HepG2 (cell line): ENCODE data around the gene TMCC1. TPM values are rescaled to one million over a fixed set of nuclear protein-coding genes. Genes with fewer than 3 reads are reported as not detected.
A peak's percentile ranks its signal among the peaks of the same experiment; 100 is the strongest.

Source experiments
- ATM ChIP-seq: fragments of 450-650 bp; IDR thresholded peaks from 2 replicates; pipeline ENCODE4 v1.7.1; 2017; ENCODE audit warnings: mild to moderate bottlenecking, borderline replicate concordance
- CCDC6 ChIP-seq: sonication (generic); formaldehyde crosslinking; IDR thresholded peaks from 2 replicates; pipeline ENCODE4 v1.8.1; 2022; ENCODE audit warnings: mild to moderate bottlenecking, missing genetic modification reagents, moderate library complexity
- FOXJ3 ChIP-seq: sonication (generic); formaldehyde crosslinking; IDR thresholded peaks from 2 replicates; pipeline ENCODE4 v1.4.0; 2020; ENCODE audit warnings: missing genetic modification reagents, mild to moderate bottlenecking, borderline replicate concordance
- HNRNPLL ChIP-seq: fragments of 200-400 bp; formaldehyde crosslinking; IDR thresholded peaks from 2 replicates; pipeline ENCODE4 v1.6.1; 2017; ENCODE audit warnings: mild to moderate bottlenecking, low read depth, low read length; ENCODE audit not compliant: poor library complexity, severe bottlenecking
- KLF16 ChIP-seq, 2 experiments: sonication (generic) in 1 of 2; formaldehyde crosslinking in 1 of 2; IDR thresholded peaks; 2 replicates each; pipeline versions ENCODE4 v1.6.1 to v1.8.0; 2016 to 2023; ENCODE audit warnings: missing genetic modification reagents in 2 of 2, missing compliant biosample characterization in 1 of 2
- NCOA1 ChIP-seq: sonication (generic); formaldehyde crosslinking; IDR thresholded peaks from 2 replicates; pipeline ENCODE4 v1.9.0; 2021; ENCODE audit warnings: missing genetic modification reagents
- NCOR1 ChIP-seq: fragments of 200-600 bp; sonication (generic); IDR thresholded peaks from 2 replicates; pipeline ENCODE4 v1.7.0; 2017; ENCODE audit warnings: antibody characterized with exemption, low read length, borderline replicate concordance
- NFKBIZ ChIP-seq: IDR thresholded peaks from 2 replicates; pipeline ENCODE4 v1.6.1; 2018; ENCODE audit warnings: missing genetic modification reagents, missing compliant biosample characterization
- PRMT3 ChIP-seq: sonication (generic); formaldehyde crosslinking; IDR thresholded peaks from 2 replicates; pipeline ENCODE4 v1.8.1; 2022; ENCODE audit warnings: low read depth, mild to moderate bottlenecking, moderate library complexity, missing genetic modification reagents, borderline replicate concordance
- RBFOX2 ChIP-seq: fragments of 200-400 bp; formaldehyde crosslinking; IDR thresholded peaks from 2 replicates; pipeline ENCODE4 v1.6.1; 2017; ENCODE audit warnings: low read depth, mild to moderate bottlenecking, low read length
- SIX1 ChIP-seq: sonication (generic); formaldehyde crosslinking; IDR thresholded peaks from 2 replicates; pipeline ENCODE4 v1.4.0; 2020; ENCODE audit warnings: missing genetic modification reagents, borderline replicate concordance
- TBP ChIP-seq: sonication (generic); formaldehyde crosslinking; IDR thresholded peaks from 2 replicates; pipeline ENCODE4 v1.5.0; 2020; ENCODE audit warnings: missing genetic modification reagents
- TCF7L2 ChIP-seq: IDR thresholded peaks from 2 replicates; pipeline ENCODE4 v1.6.1; 2011; ENCODE audit warnings: mild to moderate bottlenecking, low read depth, low read length, moderate library complexity
- YEATS4 ChIP-seq: sonication (generic); formaldehyde crosslinking; IDR thresholded peaks from 2 replicates; pipeline ENCODE4 v1.4.0; 2020; ENCODE audit warnings: missing genetic modification reagents, borderline replicate concordance
- ZBTB38 ChIP-seq: sonication (generic); formaldehyde crosslinking; IDR thresholded peaks from 2 replicates; pipeline ENCODE4 v1.5.1; 2020; ENCODE audit warnings: mild to moderate bottlenecking, missing genetic modification reagents
- ZNF136 ChIP-seq: sonication (generic); formaldehyde crosslinking; IDR thresholded peaks from 2 replicates; pipeline ENCODE4 v1.8.1; 2022; ENCODE audit warnings: low read depth, mild to moderate bottlenecking, moderate library complexity, missing genetic modification reagents
- ZNF326 ChIP-seq: sonication (generic); formaldehyde crosslinking; IDR thresholded peaks from 2 replicates; pipeline ENCODE4 v1.4.0; 2020; ENCODE audit warnings: missing genetic modification reagents, borderline replicate concordance
- ZNF354B ChIP-seq: sonication (generic); formaldehyde crosslinking; IDR thresholded peaks from 2 replicates; pipeline ENCODE4 v1.8.0; 2022; ENCODE audit warnings: mild to moderate bottlenecking, missing genetic modification reagents
- ZNF557 ChIP-seq: sonication (generic); formaldehyde crosslinking; IDR thresholded peaks from 2 replicates; pipeline ENCODE4 v1.4.0; 2020; ENCODE audit warnings: missing genetic modification reagents
- ZNF589 ChIP-seq: sonication (generic); formaldehyde crosslinking; conservative IDR thresholded peaks from 2 replicates; pipeline ENCODE4 v1.8.0; 2022; ENCODE audit warnings: mild to moderate bottlenecking, moderate library complexity, missing genetic modification reagents
- ZNF629 ChIP-seq: sonication (generic); formaldehyde crosslinking; conservative IDR thresholded peaks from 2 replicates; pipeline ENCODE4 v1.5.0; 2020; ENCODE audit warnings: missing genetic modification reagents
- ZNF788 ChIP-seq: sonication (generic); formaldehyde crosslinking; IDR thresholded peaks from 2 replicates; pipeline ENCODE4 v1.5.0; 2020; ENCODE audit warnings: mild to moderate bottlenecking, missing genetic modification reagents, borderline replicate concordance
- ZSCAN20 ChIP-seq: sonication (generic); formaldehyde crosslinking; IDR thresholded peaks from 2 replicates; pipeline ENCODE4 v1.4.0; 2020; ENCODE audit warnings: missing genetic modification reagents, mild to moderate bottlenecking, borderline replicate concordance
- polyA plus RNA-seq, 8 experiments: library from polyadenylated mRNA; depleted of rRNA in 3 of 8; stranded (reverse) in 7 of 8; unstranded in 1 of 8; fragments of >200 nt; fragmentation: Illumina TruSeq in 4 of 8; extraction: Trizol in 4 of 8; gene quantifications; 2 replicates each; pipeline versions ENCODE4 v1.2.1 to v1.2.3, GENCODE V29; 2011 to 2016; ENCODE audit warnings: low read depth in 4 of 8, missing spikeins in 1 of 8, mixed read lengths in 1 of 8; ENCODE audit not compliant: insufficient read depth in 1 of 8
- total RNA-seq, 5 experiments: library from RNA; depleted of rRNA; stranded (reverse); fragments of >200 nt; fragmentation: Illumina TruSeq; extraction: Trizol; gene quantifications; 2 replicates each; pipeline ENCODE4 v1.2.3, GENCODE V29; 2016; ENCODE audit warnings: low read depth in 1 of 5
- TF ChIP-seq, protein P1 (sequence below): sonication (generic); formaldehyde crosslinking; IDR thresholded peaks from 2 replicates; pipeline ENCODE4 v1.8.1; 2023; ENCODE audit warnings: mild to moderate bottlenecking, missing genetic modification reagents, borderline replicate concordance
- TF ChIP-seq, protein P2 (sequence below): sonication (generic); formaldehyde crosslinking; IDR thresholded peaks from 2 replicates; pipeline ENCODE4 v1.9.0; 2021; ENCODE audit warnings: missing genetic modification reagents, borderline replicate concordance
- TF ChIP-seq, protein P3 (sequence below): fragments of 450-650 bp; IDR thresholded peaks from 2 replicates; pipeline ENCODE4 v1.6.1; 2016
- TF ChIP-seq, protein P4 (sequence below): sonication (generic); formaldehyde crosslinking; IDR thresholded peaks from 2 replicates; pipeline ENCODE4 v1.8.1; 2023; ENCODE audit warnings: mild to moderate bottlenecking, missing genetic modification reagents
- TF ChIP-seq, protein P5 (sequence below): sonication (generic); formaldehyde crosslinking; IDR thresholded peaks from 2 replicates; pipeline ENCODE4 v1.4.0; 2020; ENCODE audit warnings: mild to moderate bottlenecking, missing genetic modification reagents

The TMCC1 gene
- total and polyA plus RNA-seq, 2 of the 13 experiments (the other 11 are each of a cell fraction or from before 2014, with no cell fraction given) = 12.1 to 264 TPM

DNA sequence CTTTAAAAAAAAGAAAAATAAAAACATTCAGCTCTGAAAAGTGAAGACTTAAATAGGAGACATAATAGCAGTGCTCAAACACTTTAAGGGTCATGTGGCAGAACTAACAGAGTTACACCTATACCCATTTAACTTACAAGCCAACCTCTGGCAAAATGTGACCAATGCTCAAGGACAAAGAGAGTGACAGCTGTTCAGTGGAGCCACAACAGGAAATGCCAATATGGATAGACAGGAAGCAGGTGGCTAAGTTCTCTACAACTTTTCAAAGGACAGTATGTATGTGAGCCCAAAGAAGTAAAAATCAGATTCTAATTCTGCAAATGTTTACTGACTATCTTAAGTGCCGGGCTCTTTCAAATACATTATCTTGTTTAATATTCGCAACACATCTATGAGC is 3.4 kb downstream of the TMCC1 start (continued):
- TF ChIP-seq TCF7L2 = no peak
- TF ChIP-seq RBFOX2 = no peak
- TF ChIP-seq, protein P1, sequence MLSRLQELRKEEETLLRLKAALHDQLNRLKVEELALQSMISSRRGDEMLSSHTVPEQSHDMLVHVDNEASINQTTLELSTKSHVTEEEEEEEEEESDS (CRISPR knock-in tag) = no peak
- TF ChIP-seq, protein P2, sequence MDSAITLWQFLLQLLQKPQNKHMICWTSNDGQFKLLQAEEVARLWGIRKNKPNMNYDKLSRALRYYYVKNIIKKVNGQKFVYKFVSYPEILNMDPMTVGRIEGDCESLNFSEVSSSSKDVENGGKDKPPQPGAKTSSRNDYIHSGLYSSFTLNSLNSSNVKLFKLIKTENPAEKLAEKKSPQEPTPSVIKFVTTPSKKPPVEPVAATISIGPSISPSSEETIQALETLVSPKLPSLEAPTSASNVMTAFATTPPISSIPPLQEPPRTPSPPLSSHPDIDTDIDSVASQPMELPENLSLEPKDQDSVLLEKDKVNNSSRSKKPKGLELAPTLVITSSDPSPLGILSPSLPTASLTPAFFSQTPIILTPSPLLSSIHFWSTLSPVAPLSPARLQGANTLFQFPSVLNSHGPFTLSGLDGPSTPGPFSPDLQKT (CRISPR knock-in tag) = no peak
- TF ChIP-seq HNRNPLL = no peak
- no peak for TF ChIP-seq ZNF589 (CRISPR knock-in tag)
- TF ChIP-seq NCOR1 = no peak
- no peak for TF ChIP-seq PRMT3
- TF ChIP-seq ZBTB38 (CRISPR knock-in tag) = no peak
- no peak for TF ChIP-seq ZNF557 (CRISPR knock-in tag)
- no peak for TF ChIP-seq YEATS4
- peak; percentile 97 for TF ChIP-seq ZNF629 (CRISPR knock-in tag)
- TF ChIP-seq, protein P3, sequence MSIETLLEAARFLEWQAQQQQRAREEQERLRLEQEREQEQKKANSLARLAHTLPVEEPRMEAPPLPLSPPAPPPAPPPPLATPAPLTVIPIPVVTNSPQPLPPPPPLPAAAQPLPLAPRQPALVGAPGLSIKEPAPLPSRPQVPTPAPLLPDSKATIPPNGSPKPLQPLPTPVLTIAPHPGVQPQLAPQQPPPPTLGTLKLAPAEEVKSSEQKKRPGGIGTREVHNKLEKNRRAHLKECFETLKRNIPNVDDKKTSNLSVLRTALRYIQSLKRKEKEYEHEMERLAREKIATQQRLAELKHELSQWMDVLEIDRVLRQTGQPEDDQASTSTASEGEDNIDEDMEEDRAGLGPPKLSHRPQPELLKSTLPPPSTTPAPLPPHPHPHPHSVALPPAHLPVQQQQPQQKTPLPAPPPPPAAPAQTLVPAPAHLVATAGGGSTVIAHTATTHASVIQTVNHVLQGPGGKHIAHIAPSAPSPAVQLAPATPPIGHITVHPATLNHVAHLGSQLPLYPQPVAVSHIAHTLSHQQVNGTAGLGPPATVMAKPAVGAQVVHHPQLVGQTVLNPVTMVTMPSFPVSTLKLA = no peak
- no peak for TF ChIP-seq CCDC6 (CRISPR knock-in tag)
- TF ChIP-seq ZSCAN20 (CRISPR knock-in tag) = no peak
- TF ChIP-seq, protein P4, sequence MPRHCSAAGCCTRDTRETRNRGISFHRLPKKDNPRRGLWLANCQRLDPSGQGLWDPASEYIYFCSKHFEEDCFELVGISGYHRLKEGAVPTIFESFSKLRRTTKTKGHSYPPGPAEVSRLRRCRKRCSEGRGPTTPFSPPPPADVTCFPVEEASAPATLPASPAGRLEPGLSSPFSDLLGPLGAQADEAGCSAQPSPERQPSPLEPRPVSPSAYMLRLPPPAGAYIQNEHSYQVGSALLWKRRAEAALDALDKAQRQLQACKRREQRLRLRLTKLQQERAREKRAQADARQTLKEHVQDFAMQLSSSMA = no peak
- TF ChIP-seq ZNF136 (CRISPR knock-in tag) = no peak
- no peak for TF ChIP-seq TBP (CRISPR knock-in tag)
- TF ChIP-seq, protein P5, sequence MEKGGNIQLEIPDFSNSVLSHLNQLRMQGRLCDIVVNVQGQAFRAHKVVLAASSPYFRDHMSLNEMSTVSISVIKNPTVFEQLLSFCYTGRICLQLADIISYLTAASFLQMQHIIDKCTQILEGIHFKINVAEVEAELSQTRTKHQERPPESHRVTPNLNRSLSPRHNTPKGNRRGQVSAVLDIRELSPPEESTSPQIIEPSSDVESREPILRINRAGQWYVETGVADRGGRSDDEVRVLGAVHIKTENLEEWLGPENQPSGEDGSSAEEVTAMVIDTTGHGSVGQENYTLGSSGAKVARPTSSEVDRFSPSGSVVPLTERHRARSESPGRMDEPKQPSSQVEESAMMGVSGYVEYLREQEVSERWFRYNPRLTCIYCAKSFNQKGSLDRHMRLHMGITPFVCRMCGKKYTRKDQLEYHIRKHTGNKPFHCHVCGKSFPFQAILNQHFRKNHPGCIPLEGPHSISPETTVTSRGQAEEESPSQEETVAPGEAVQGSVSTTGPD (CRISPR knock-in tag) = no peak
- TF ChIP-seq NCOA1 (CRISPR knock-in tag) = no peak
- TF ChIP-seq SIX1 = no peak
- no peak for TF ChIP-seq KLF16 (CRISPR knock-in tag; IDR thresholded peaks at IDR 0.05)
- TF ChIP-seq FOXJ3 = no peak
- TF ChIP-seq NFKBIZ = no peak
- no peak for TF ChIP-seq ZNF788 (CRISPR knock-in tag)
- TF ChIP-seq ATM = no peak
- TF ChIP-seq ZNF354B (CRISPR knock-in tag) = no peak
- TF ChIP-seq ZNF326 (CRISPR knock-in tag) = no peak
